IPS DF 6.9 (cell line): ENCODE results near the gene SMIM7.
"Not testable (repeated sequence)": the region's sequence is repeated elsewhere in the genome, so short reads cannot be mapped to it uniquely, and the experiment has no call there.

Experiments used
- DNase-seq: peaks from one replicate; pipeline ENCODE4 v3.0.0-alpha.2; 2013; ENCODE audit warnings: low read depth, low spot score
- H3K27ac ChIP-seq: one replicate; pipeline ENCODE4 v1.5.1; 2013; ENCODE audit warnings: low read length, control low read depth
- H3K27me3 ChIP-seq: 2 replicates; pipeline ENCODE4 v1.6.1; 2013; ENCODE audit warnings: mild to moderate bottlenecking, low read length; ENCODE audit not compliant: control insufficient read depth, insufficient read depth
- H3K36me3 ChIP-seq: 2 replicates; pipeline ENCODE4 v1.6.1; 2013; ENCODE audit warnings: low read length; ENCODE audit not compliant: control insufficient read depth, insufficient read depth
- H3K4me1 ChIP-seq: 2 replicates; pipeline ENCODE4 v1.6.1; 2013; ENCODE audit warnings: low read length; ENCODE audit not compliant: control insufficient read depth, insufficient read depth
- H3K4me3 ChIP-seq: 2 replicates; pipeline ENCODE4 v1.5.1; 2013; ENCODE audit warnings: mild to moderate bottlenecking, low read length
- H3K9me3 ChIP-seq: 2 replicates; pipeline ENCODE4 v1.6.1; 2013; ENCODE audit warnings: low read length, inconsistent platforms; ENCODE audit not compliant: control insufficient read depth, insufficient read depth
- WGBS: extraction: QIAGEN DNeasy Blood & Tissue Kit; methylation state at CpG from one replicate; pipeline ENCODE4 v1.1.7; 2013; ENCODE audit warnings: mixed read lengths, missing lambda C conversion rate; ENCODE audit not compliant: insufficient read length, insufficient coverage; 5-methylcytosine and 5-hydroxymethylcytosine counted together

Gene SMIM7

GRCh38 chr19:16657384-16657783 lies 2.6 kb downstream of the SMIM7 start:
- Histone ChIP-seq H3K4me3 (no peak overlapping the region), H3K4me1 (no peaks in the 10 kb centered on the region), H3K36me3 (peaks cover 31% of the 10 kb centered on the region), H3K27ac (no peak overlapping the region), H3K27me3 (no peaks in the 10 kb centered on the region), H3K9me3 (no peaks in the 10 kb centered on the region)
- no peak for DNase-seq
- no CpG with 5 or more reads among the region's 5 CpGs for WGBS

GRCh38 chr19:16655727-16656126 lies 4.2 kb downstream of the SMIM7 start:
- no peak for DNase-seq
- WGBS, result no CpG with 5 or more reads among the region's 11 CpGs
- H3K9me3 ChIP-seq, result no peaks in the 10 kb centered on the region
- H3K27ac ChIP-seq, result no peak overlapping the region
- peaks cover 33% of the 10 kb centered on the region for H3K36me3 ChIP-seq
- no peak overlapping the region for H3K4me3 ChIP-seq
- H3K27me3 ChIP-seq, result no peaks in the 10 kb centered on the region
- no peaks in the 10 kb centered on the region for H3K4me1 ChIP-seq

GRCh38 chr19:16654627-16655026 lies 5.3 kb downstream of the SMIM7 start:
- WGBS, result no CpG with 5 or more reads among the region's 3 CpGs
- no peak overlapping the region for H3K27ac ChIP-seq

GRCh38 chr19:16654140-16654539 lies 5.8 kb downstream of the SMIM7 start:
- no peaks in the 10 kb centered on the region for H3K9me3 ChIP-seq
- peaks cover 33% of the 10 kb centered on the region for H3K36me3 ChIP-seq

More at GRCh38 chr19:16654627-16655026, 5.3 kb downstream of the SMIM7 start:
- no peaks in the 10 kb centered on the region for H3K4me1 ChIP-seq
- H3K9me3 ChIP-seq, result no peaks in the 10 kb centered on the region
- peaks cover 33% of the 10 kb centered on the region for H3K36me3 ChIP-seq
- no peak for DNase-seq
- H3K27me3 ChIP-seq, result no peaks in the 10 kb centered on the region
- H3K4me3 ChIP-seq, result no peak overlapping the region

GRCh38 chr19:16652854-16653253 lies 7.1 kb downstream of the SMIM7 start:
- no CpG with 5 or more reads among the region's 7 CpGs for WGBS
- H3K36me3 ChIP-seq, result peaks cover 23% of the 10 kb centered on the region

More at GRCh38 chr19:16654140-16654539, 5.8 kb downstream of the SMIM7 start:
- DNase-seq, result no peak
- no peak overlapping the region for H3K4me3 ChIP-seq
- no CpG with 5 or more reads among the region's 3 CpGs for WGBS
- no peaks in the 10 kb centered on the region for H3K4me1 ChIP-seq
- no peak overlapping the region for H3K27ac ChIP-seq
- no peaks in the 10 kb centered on the region for H3K27me3 ChIP-seq

GRCh38 chr19:16651421-16652188 lies 8.3 kb downstream of the SMIM7 start:
- not testable (repeated sequence) for H3K9me3 ChIP-seq, H3K4me1 ChIP-seq, H3K4me3 ChIP-seq, H3K27me3 ChIP-seq, H3K27ac ChIP-seq, DNase-seq
- H3K36me3 ChIP-seq, result peaks cover 22% of the 10 kb centered on the region; the same call in 1 of the 2 replicates
- WGBS, result no CpG with 5 or more reads among the region's 8 CpGs

More at GRCh38 chr19:16652854-16653253, 7.1 kb downstream of the SMIM7 start:
- no peaks in the 10 kb centered on the region for H3K9me3 ChIP-seq
- no peak for DNase-seq
- H3K4me3 ChIP-seq, result no peak overlapping the region
- H3K27ac ChIP-seq, result no peak overlapping the region
- no peaks in the 10 kb centered on the region for H3K4me1 ChIP-seq
- no peaks in the 10 kb centered on the region for H3K27me3 ChIP-seq

GRCh38 chr19:16650821-16651220 lies 9.1 kb downstream of the SMIM7 start:
- H3K27me3 ChIP-seq, result no peaks in the 10 kb centered on the region
- no peak overlapping the region for H3K4me3 ChIP-seq
- H3K36me3 ChIP-seq, result peaks cover 25% of the 10 kb centered on the region; the same call in 1 of the 2 replicates
- no peaks in the 10 kb centered on the region for H3K9me3 ChIP-seq
- DNase-seq, result no peak
- WGBS, result no CpG with 5 or more reads among the region's 2 CpGs
- H3K4me1 ChIP-seq, result no peaks in the 10 kb centered on the region
- no peak overlapping the region for H3K27ac ChIP-seq

- no peak for DNase-seq
- WGBS, result no CpG with 5 or more reads among the region's 9 CpGs
- Histone ChIP-seq H3K4me3 (no peak overlapping the region), H3K27me3 (no peaks in the 10 kb centered on the region), H3K9me3 (no peaks in the 10 kb centered on the region), H3K4me1 (no peaks in the 10 kb centered on the region), H3K27ac (no peak overlapping the region), H3K36me3 (peaks cover 24% of the 10 kb centered on the region; the same call in 1 of the 2 replicates)
These were observed 10.2 kb downstream of the SMIM7 start for GRCh38 chr19:16649734-16650133.

GRCh38 chr19:16645140-16645539 lies 14.8 kb downstream of the SMIM7 start:
- no peak overlapping the region for H3K27ac ChIP-seq
- H3K4me3 ChIP-seq, result no peak overlapping the region
- no peaks in the 10 kb centered on the region for H3K27me3 ChIP-seq
- no peaks in the 10 kb centered on the region for H3K4me1 ChIP-seq
- DNase-seq, result no peak
- H3K36me3 ChIP-seq, result peaks cover 15% of the 10 kb centered on the region; the same call in 1 of the 2 replicates
- no peaks in the 10 kb centered on the region for H3K9me3 ChIP-seq
- no CpG with 5 or more reads among the region's 9 CpGs for WGBS

GRCh38 chr19:16641695-16642094 lies 18.2 kb downstream of the SMIM7 start:
- Histone ChIP-seq H3K9me3 (no peaks in the 10 kb centered on the region), H3K36me3 (peaks cover 12% of the 10 kb centered on the region; the same call in 1 of the 2 replicates), H3K4me1 (no peaks in the 10 kb centered on the region), H3K27me3 (no peaks in the 10 kb centered on the region), H3K27ac (no peak overlapping the region), H3K4me3 (no peak overlapping the region)
- DNase-seq, result no peak
- WGBS, result no CpG with 5 or more reads among the region's 10 CpGs

GRCh38 chr19:16640951-16641350 lies 19.0 kb downstream of the SMIM7 start:
- no peak overlapping the region for H3K4me3 ChIP-seq
- H3K27ac ChIP-seq, result no peak overlapping the region
- H3K27me3 ChIP-seq, result no peaks in the 10 kb centered on the region
- H3K4me1 ChIP-seq, result no peaks in the 10 kb centered on the region
- WGBS, result no CpG with 5 or more reads among the region's 1 CpG
- DNase-seq, result no peak
- no peaks in the 10 kb centered on the region for H3K9me3 ChIP-seq
- 0 out of 2 replicates have a peak, but pooled peaks cover 9% of the 10 kb centered on the region for H3K36me3 ChIP-seq
